IPS DF 6.9 (cell line): Measurements from ENCODE around the gene ETV6.

ENCODE experiments used
- DNase-seq: peaks from one replicate; pipeline ENCODE4 v3.0.0-alpha.2; 2013; ENCODE audit warnings: low read depth, low spot score
- H3K27ac ChIP-seq: one replicate; pipeline ENCODE4 v1.5.1; 2013; ENCODE audit warnings: low read length, control low read depth
- H3K27me3 ChIP-seq: 2 replicates; pipeline ENCODE4 v1.6.1; 2013; ENCODE audit warnings: mild to moderate bottlenecking, low read length; ENCODE audit not compliant: control insufficient read depth, insufficient read depth
- H3K36me3 ChIP-seq: 2 replicates; pipeline ENCODE4 v1.6.1; 2013; ENCODE audit warnings: low read length; ENCODE audit not compliant: control insufficient read depth, insufficient read depth
- H3K4me1 ChIP-seq: 2 replicates; pipeline ENCODE4 v1.6.1; 2013; ENCODE audit warnings: low read length; ENCODE audit not compliant: control insufficient read depth, insufficient read depth
- H3K4me3 ChIP-seq: 2 replicates; pipeline ENCODE4 v1.5.1; 2013; ENCODE audit warnings: mild to moderate bottlenecking, low read length
- H3K9me3 ChIP-seq: 2 replicates; pipeline ENCODE4 v1.6.1; 2013; ENCODE audit warnings: low read length, inconsistent platforms; ENCODE audit not compliant: control insufficient read depth, insufficient read depth
- WGBS: extraction: QIAGEN DNeasy Blood & Tissue Kit; methylation state at CpG from one replicate; pipeline ENCODE4 v1.1.7; 2013; ENCODE audit warnings: mixed read lengths, missing lambda C conversion rate; ENCODE audit not compliant: insufficient read length, insufficient coverage; 5-methylcytosine and 5-hydroxymethylcytosine counted together

Gene ETV6

DNA sequence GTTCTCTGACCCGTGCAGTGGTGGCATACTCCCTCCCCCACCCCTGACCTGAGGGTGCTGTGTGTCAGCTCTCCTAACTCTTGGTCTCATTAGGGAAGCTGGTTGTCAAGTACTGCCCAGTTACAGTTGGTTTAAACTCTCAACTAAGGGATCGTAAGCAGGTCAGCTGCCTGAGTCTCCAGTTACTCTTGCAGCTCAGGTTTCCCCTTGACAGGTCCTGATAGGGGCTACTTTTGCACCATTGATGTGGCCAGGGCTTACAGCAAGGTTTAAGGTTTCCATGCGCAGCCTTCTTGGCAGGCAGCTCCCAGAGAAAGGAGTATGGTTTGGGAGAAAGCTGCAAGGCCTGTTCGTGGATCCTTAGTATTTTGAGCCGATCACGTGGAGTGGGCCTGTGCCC, 74.5 kb downstream of the ETV6 start:
- no peaks in the 10 kb centered on the region for H3K27me3 ChIP-seq
- no peak overlapping the region for H3K27ac ChIP-seq
- no peaks in the 10 kb centered on the region for H3K9me3 ChIP-seq
- H3K36me3 ChIP-seq, result no peaks in the 10 kb centered on the region
- no CpG with 5 or more reads among the region's 6 CpGs for WGBS
- no peak overlapping the region for H3K4me3 ChIP-seq
- peaks cover 2% of the 10 kb centered on the region for H3K4me1 ChIP-seq
- DNase-seq, result no peak

DNA sequence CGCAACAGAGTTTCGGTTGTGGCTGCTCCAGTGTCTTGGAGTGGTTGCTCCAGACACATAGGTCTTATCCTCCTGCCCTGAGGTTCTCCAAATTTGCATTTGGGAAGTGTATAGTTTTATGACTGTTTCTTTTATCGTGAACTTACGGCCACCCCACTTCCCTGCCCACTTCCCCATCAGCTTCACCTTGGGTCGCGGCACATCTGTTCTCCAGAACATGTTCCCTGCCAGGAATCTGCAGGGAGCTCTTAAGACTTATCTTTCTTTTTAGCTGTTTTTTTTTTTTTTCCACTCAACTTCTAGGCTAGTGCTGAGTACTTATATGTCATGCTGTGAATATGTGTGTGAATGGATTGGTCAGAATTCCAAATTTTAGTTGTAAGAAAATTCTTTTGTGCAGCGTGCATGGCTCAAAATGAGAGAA, 75.4 kb downstream of the ETV6 start:
- Histone ChIP-seq H3K27me3 (no peaks in the 10 kb centered on the region), H3K27ac (no peak overlapping the region), H3K4me1 (peaks cover 2% of the 10 kb centered on the region), H3K36me3 (no peaks in the 10 kb centered on the region), H3K9me3 (no peaks in the 10 kb centered on the region), H3K4me3 (no peak overlapping the region)
- no peak for DNase-seq
- WGBS, result no CpG with 5 or more reads among the region's 7 CpGs

DNA sequence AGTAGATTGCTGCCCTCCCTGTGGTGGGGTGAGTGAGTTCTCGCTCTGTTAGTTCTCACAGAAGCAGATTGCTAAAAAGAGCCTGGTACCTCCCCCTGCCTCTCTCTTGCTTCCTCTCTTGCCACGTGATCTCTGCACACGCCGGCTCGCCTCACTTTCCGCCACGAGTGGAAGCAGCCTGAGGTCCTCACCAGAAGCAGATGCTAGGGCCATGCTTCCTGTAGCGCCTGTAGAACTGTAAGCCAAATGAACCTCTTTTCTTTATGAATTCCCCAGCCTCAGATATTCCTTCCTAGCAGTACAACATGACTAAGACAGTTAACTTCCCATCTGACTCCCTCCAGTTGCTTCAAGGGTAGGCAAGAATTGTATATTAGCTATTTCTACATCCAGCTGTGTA, 76.2 kb downstream of the ETV6 start:
- Histone ChIP-seq H3K4me1 (peaks cover 2% of the 10 kb centered on the region), H3K27ac (no peak overlapping the region), H3K36me3 (no peaks in the 10 kb centered on the region), H3K4me3 (no peak overlapping the region), H3K27me3 (no peaks in the 10 kb centered on the region), H3K9me3 (no peaks in the 10 kb centered on the region)
- DNase-seq, result no peak
- WGBS, result no CpG with 5 or more reads among the region's 8 CpGs

DNA sequence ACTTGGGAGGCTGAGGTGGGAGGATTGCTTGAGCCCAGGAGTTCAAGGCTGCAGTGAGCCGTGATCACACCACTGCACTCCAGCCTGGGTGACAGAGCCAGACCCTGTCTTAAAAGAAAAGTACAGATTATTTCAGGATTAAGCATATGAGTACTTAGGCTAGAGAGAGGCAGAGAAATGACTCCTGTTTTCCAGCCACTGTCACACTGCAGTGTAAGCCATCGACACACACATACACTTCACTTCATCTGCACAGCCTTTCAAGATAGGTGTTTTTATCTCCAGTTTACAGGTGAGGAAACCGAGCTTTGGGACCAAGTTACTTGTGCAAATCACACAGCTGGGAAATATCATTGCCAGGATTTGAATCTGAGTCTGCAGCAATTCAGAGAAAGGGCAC, 77.2 kb downstream of the ETV6 start:
- H3K4me1 ChIP-seq, result peaks cover 2% of the 10 kb centered on the region
- no CpG with 5 or more reads among the region's 3 CpGs for WGBS
- no peak overlapping the region for H3K27ac ChIP-seq
- no peaks in the 10 kb centered on the region for H3K27me3 ChIP-seq
- no peak for DNase-seq
- no peaks in the 10 kb centered on the region for H3K36me3 ChIP-seq
- no peaks in the 10 kb centered on the region for H3K9me3 ChIP-seq
- no peak overlapping the region for H3K4me3 ChIP-seq

DNA sequence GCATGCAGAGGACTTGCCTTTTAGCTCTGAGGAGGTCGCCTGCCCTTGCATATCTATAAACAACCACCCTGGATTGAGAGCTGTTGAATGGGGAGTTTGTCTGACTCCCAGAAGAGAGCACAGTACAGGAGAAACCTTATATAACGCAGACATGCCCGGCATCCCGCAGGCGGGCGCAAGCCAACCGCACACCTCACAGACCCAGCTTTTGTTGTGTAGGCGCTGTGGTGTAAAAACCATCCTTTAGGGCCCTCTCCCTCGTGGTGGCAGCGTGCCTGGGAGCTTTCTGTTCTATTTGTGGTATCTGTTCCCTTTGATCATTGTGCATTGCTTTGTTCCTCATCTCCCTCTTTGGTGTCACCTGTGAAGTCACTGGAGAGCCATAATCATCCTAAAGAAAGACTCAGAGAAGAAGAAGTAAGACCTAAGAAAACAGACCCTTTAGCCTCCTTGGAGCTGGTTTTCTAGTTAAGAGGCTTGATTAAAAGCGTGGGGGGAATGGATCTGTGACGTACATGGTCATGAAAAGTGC, 77.7 kb downstream of the ETV6 start:
- peaks cover 2% of the 10 kb centered on the region for H3K4me1 ChIP-seq
- H3K27me3 ChIP-seq, result no peaks in the 10 kb centered on the region
- H3K27ac ChIP-seq, result no peak overlapping the region
- no peak for DNase-seq
- H3K9me3 ChIP-seq, result no peaks in the 10 kb centered on the region
- WGBS, result no CpG with 5 or more reads among the region's 12 CpGs
- H3K36me3 ChIP-seq, result no peaks in the 10 kb centered on the region
- no peak overlapping the region for H3K4me3 ChIP-seq

DNA sequence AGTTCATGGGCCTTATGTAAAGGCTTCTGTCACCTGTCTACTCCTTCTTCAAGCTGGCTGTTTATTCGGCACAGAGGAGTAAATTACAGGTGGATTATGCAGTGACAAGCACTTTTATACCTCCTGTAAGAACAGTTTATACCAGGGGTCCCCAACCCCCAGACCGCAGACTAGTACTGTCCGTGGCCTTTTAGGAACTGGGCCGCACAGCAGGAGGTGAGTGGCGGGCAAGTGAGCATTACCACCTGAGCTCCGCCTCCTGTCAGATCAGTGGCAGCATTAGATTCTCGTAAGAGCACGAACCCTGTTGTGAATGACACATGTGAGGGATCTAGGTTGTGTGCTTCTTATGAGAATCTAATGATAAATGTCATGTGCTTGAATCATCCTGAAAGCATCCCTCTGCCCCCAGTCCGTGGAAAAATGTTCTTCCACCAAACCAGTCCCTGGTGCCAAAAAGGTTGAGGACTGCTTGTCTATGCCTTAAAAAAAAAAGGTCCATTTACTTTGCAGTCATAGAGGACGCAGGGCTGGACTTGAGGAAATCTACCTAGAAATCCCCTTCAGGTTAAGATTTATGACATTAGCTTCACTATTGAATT, 78.8 kb downstream of the ETV6 start:
- H3K9me3 ChIP-seq, result no peaks in the 10 kb centered on the region
- no peak overlapping the region for H3K4me3 ChIP-seq
- no peak for DNase-seq
- H3K27ac ChIP-seq, result no peak overlapping the region
- H3K4me1 ChIP-seq, result peaks cover 2% of the 10 kb centered on the region
- H3K36me3 ChIP-seq, result no peaks in the 10 kb centered on the region
- no peaks in the 10 kb centered on the region for H3K27me3 ChIP-seq
- WGBS, result no CpG with 5 or more reads among the region's 10 CpGs

DNA sequence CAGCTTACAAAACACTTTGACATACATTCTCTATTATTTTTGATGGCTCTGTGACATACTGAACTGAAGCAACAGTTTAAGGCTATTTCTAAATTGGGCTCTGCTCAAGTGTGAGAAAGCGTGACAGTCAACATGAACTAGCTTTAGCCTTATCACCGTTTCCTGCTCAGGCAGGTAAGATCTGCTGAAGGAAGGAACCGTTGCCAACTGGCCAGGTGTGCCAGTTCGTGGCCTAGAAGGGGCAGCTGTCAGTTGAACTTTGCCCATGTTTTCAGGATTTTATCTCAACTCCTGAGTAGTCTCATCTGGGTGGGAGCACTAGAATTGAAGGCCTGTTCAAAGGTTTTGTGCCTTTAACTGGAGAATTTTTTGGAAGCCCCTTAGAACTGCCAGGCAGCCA, 79.5 kb downstream of the ETV6 start:
- Histone ChIP-seq H3K27ac (no peak overlapping the region), H3K4me1 (peaks cover 2% of the 10 kb centered on the region; the same call in 1 of the 2 replicates), H3K9me3 (no peaks in the 10 kb centered on the region), H3K36me3 (no peaks in the 10 kb centered on the region), H3K27me3 (no peaks in the 10 kb centered on the region), H3K4me3 (no peak overlapping the region)
- no peak for DNase-seq
- WGBS, result no CpG with 5 or more reads among the region's 4 CpGs

DNA sequence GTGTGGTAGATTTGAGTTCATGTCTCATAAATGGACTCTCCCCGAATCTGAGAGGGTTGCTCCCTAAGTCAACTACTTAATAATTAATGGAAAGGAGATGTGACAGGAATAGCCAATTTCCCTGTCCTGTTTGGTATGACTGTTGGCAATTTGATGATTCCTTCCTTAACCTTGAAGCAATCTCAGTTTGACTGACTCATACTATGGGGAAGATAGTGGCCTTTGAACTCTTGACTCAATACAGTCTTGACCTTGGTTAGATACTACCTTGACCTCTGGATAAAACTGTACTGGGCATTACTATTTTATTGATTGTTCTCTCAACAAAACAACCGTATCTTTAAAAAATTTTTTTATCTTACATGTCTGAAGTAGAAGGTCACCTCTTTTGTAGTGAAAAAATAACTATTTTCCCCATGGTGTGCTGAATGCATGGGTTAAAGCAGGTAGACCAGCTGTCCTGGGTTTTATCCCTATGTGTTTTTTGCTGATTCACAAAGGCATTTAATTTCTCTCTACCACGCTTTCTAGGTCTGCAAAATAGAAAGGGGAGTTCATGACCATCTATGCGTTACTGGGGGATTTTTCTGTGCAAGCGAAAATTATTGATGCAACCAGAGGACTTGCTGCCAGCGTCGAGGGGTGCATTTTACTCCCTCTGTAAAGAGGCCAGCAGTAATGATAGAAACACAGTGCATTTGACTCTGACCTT, 80.1 kb downstream of the ETV6 start:
- Histone ChIP-seq H3K27me3 (no peaks in the 10 kb centered on the region), H3K4me1 (peaks cover 2% of the 10 kb centered on the region; the same call in 1 of the 2 replicates), H3K9me3 (no peaks in the 10 kb centered on the region), H3K36me3 (no peaks in the 10 kb centered on the region), H3K4me3 (no peak overlapping the region), H3K27ac (no peak overlapping the region)
- no CpG with 5 or more reads among the region's 7 CpGs for WGBS
- DNase-seq, result no peak

DNA sequence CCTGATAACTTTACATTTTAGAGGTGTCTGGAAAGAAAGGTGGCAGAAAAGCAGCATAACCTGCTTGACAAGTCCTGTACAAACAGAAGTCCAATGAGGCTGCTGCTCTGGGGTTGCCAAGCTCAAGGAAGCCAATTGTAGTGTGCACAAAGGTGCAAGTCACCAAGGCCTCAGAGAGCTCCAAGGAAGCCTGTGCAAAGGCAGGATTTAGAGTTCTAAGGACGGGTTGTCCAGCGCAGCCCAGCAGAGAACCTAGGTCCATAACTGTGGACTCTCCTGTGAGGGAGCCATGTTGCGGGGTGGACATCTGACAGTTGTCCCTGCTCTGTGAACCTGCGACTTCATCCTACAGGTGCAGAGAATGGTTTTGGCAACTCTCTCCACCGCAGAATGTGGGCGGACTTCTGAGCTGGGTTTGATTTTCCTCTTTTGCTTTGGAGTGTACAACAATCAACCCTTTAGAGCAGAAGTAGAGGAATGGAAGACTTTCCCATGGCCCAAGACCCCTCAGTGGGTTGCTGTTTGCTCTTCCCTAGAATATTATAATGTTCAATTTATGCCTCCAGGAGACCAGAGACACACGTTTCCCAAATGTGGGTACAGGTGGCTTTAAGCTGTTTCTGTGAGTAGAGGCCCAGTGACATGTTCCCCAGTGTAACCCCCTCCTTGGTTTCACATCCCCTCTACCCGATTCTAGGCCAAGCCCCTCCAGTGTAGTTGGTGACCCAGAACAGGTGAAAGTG, 81.0 kb downstream of the ETV6 start:
- Histone ChIP-seq H3K4me3 (no peak overlapping the region), H3K36me3 (no peaks in the 10 kb centered on the region), H3K27me3 (no peaks in the 10 kb centered on the region), H3K27ac (no peak overlapping the region), H3K9me3 (no peaks in the 10 kb centered on the region), H3K4me1 (peaks cover 2% of the 10 kb centered on the region; the same call in 1 of the 2 replicates)
- no CpG with 5 or more reads among the region's 8 CpGs for WGBS
- no peak for DNase-seq

DNA sequence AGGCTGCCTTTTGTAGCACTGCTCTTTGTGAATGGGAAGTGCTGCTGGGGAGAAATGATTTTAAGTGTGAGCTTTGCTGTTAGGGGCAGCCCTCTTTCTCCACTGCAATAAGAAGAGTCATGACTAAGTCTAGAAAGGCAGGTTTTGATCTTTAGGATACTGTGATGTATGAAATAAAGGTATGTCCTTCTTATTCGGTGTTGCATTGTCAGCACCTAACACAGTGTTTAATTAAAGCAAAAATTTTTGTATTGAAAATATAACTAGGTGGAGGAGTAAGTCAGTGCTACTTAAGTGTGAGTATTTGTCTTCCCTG, 81.5 kb downstream of the ETV6 start:
- no CpG with 5 or more reads among the region's 1 CpG for WGBS
- H3K4me3 ChIP-seq, result no peak overlapping the region

More for the DNA sequence above, 81.5 kb downstream of the ETV6 start:
- Histone ChIP-seq H3K4me1 (peaks cover 2% of the 10 kb centered on the region; the same call in 1 of the 2 replicates), H3K9me3 (no peaks in the 10 kb centered on the region), H3K27me3 (no peaks in the 10 kb centered on the region), H3K36me3 (no peaks in the 10 kb centered on the region), H3K27ac (no peak overlapping the region)
- no peak for DNase-seq
